HCT116 (cell line): ENCODE measurements around the gene DHRS4.

Experiments used
- CTCF ChIP-seq, 3 experiments: fragments of 200-600 bp in 1 of 3; sonication (generic) in 1 of 3; IDR thresholded peaks in 2 of 3; conservative IDR thresholded peaks in 1 of 3; 2 replicates each; pipeline ENCODE4 v1.5.1; 2012 to 2017; ENCODE audit warnings: low read depth in 2 of 3, low read length in 2 of 3, antibody characterized with exemption in 1 of 3, borderline replicate concordance in 1 of 3, control low read depth in 1 of 3, mild to moderate bottlenecking in 1 of 3, mixed read lengths in 1 of 3, mixed run types in 1 of 3, moderate library complexity in 1 of 3; ENCODE audit not compliant: insufficient read depth in 1 of 3
- EZH2 ChIP-seq: fragments of 200-600 bp; sonication (generic); IDR thresholded peaks from 2 replicates; pipeline ENCODE4 v1.6.1; 2017; ENCODE audit warnings: antibody characterized with exemption, mixed run types
- POLR2A ChIP-seq: IDR thresholded peaks from 2 replicates; pipeline ENCODE4 v1.7.0; 2011; ENCODE audit warnings: borderline replicate concordance; ENCODE audit not compliant: insufficient read depth, insufficient read length; ENCODE audit errors: extremely low read depth
- POLR2AphosphoS5 ChIP-seq: IDR thresholded peaks from 2 replicates; pipeline ENCODE4 v1.6.1; 2011; ENCODE audit warnings: mild to moderate bottlenecking, low read depth, low read length, moderate library complexity
- SIN3A ChIP-seq: IDR thresholded peaks from 2 replicates; pipeline ENCODE4 v1.6.1; 2012; ENCODE audit warnings: low read depth

GRCh38 chr14:23910101-23910875 lies 43.3 kb upstream of the DHRS4 start:
- TF ChIP-seq POLR2A (no peak), CTCF (IDR thresholded peaks at IDR 0.05 in 2 of 3, conservative IDR thresholded peaks at IDR 0.05 in 1 of 3; ENCODE audit: borderline replicate concordance in 1 of 3, insufficient read depth in 1 of 3, low read depth in 2 of 3, low read length in 2 of 3) (peak; percentile 83 to 93 (median 85)), EZH2 (no peak), SIN3A (no peak), POLR2AphosphoS5 (no peak)
